Raji (cell line): ENCODE results near the gene ICAM4.

ENCODE experiments used
- POLR2A ChIP-seq: IDR thresholded peaks from 2 replicates; pipeline ENCODE4 v1.6.1; 2011; ENCODE audit warnings: low read depth, low read length, control low read depth; ENCODE audit not compliant: insufficient read depth

The ICAM4 gene, protein sequence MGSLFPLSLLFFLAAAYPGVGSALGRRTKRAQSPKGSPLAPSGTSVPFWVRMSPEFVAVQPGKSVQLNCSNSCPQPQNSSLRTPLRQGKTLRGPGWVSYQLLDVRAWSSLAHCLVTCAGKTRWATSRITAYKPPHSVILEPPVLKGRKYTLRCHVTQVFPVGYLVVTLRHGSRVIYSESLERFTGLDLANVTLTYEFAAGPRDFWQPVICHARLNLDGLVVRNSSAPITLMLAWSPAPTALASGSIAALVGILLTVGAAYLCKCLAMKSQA

DNA sequence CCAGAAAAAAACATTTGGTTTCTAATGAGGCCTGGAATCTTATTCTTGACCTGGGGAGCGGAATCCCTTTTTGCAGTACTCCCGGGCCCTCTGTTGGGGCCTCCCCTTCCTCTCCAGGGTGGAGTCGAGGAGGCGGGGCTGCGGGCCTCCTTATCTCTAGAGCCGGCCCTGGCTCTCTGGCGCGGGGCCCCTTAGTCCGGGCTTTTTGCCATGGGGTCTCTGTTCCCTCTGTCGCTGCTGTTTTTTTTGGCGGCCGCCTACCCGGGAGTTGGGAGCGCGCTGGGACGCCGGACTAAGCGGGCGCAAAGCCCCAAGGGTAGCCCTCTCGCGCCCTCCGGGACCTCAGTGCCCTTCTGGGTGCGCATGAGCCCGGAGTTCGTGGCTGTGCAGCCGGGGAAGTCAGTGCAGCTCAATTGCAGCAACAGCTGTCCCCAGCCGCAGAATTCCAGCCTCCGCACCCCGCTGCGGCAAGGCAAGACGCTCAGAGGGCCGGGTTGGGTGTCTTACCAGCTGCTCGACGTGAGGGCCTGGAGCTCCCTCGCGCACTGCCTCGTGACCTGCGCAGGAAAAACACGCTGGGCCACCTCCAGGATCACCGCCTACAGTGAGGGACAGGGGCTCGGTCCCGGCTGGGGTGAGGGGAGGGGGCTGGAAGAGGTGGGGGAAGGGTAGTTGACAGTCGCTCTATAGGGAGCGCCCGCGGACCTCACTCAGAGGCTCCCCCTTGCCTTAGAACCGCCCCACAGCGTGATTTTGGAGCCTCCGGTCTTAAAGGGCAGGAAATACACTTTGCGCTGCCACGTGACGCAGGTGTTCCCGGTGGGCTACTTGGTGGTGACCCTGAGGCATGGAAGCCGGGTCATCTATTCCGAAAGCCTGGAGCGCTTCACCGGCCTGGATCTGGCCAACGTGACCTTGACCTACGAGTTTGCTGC, at the start of gene ICAM4:
TSS of gene ICAM4 (plus strand) at position 153 of the 935 bp plus-strand sequence. CDS start at position 211, 58 bp downstream.
- no peak for TF ChIP-seq POLR2A

DNA sequence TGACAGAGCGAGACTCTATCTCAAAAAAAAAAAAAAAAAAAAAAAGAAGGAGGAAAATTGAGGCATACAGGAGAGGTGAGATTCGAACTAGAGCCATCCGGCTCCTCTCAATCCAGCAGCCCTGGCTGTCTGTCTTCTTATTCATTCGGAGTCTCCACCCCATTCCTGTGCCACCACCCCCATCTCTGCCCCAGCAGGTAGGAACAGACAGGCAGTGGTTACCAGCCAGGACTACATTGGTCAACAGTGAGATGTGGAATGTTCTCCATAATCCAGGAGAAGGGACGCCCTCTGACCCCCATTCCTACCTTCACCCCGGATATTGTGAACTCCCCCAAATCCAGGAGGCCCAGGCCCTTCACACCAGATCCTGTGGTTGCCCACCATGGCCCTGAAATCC, 49.1 kb upstream of the ICAM4 start:
- peak; percentile 24; the same call in 1 of the 2 replicates for TF ChIP-seq POLR2A

DNA sequence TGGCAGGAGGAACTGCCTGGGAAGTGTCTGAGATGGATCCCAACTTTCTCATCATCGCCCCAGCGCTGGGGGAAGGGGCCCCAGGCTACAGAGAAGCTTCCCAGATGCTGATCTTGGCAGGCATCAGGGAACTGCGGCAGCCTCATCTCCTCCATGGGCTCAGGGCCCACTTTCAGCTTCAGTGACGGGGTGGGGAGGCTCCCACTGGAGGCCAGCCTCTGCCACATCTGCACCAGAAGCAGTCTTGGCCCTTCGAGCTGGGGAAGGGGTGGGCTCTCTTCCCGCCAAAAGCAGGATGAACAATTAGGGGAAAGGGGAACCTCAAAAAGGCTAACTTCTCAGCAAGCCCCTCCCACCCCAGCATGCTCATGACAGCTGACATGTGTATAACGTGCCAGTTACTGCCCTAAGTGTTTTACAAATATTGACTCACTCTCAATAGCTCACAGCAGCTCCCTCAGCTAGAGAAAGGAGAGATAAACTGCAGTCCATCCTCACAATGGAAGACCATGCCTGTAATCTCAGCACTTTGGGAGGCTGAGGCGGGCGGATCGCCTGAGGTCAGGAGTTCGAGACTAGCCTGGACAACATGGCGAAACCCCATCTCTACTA, 48.5 kb upstream of the ICAM4 start:
- peak; percentile 20; the same call in 1 of the 2 replicates for TF ChIP-seq POLR2A

DNA sequence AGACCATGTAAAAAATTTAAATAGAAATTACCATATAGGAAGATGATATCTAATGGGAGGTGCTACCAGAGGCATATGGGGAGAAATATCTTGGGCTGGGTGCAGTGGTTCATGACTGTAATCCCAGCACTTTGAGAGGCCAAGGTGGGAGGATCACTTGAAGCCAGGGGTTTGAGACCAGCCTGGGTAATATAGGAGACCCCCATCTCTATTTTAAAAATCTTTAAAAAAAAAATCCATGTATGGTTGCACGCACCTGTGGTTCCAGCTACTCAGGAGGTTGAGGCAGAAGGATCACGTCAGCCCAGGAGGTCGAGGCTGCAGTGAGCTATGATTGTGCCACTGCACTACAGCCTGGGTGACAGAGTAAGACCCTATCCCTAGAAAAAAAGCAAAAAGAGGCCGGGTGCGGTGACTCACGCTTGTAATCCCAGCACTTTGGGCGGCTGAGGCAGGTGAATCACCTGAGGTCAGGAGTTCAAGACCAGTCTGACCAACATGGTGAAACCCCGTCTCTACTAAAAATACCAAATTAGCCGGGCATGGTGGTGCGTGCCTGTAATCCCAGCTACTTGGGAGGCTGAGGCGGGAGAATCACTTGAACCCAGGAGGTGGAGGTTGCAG, 44.8 kb upstream of the ICAM4 start:
- 0 out of 2 replicates have a peak, but pooled peaks have one; percentile 39 for TF ChIP-seq POLR2A

DNA sequence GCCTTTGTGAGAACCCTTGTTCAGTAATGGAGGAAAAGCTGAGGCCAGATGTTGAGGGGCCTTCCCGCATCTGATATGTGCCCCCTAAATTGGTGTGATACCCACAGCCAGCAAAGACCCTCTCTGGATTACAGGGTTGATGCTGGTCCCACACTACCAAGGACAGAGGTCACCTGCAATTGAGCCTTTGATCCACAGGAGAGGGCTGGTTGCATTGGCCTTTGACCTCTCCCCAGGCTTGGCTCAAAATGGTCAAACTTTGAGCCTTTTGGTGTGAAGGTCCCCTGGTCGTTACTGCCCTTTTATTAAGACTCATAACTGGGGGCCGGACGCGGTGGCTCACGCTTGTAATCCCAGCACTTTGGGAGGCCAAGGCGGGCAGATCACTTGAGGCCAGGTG, 43.1 kb upstream of the ICAM4 start:
- peak; percentile 41; the same call in 1 of the 2 replicates for TF ChIP-seq POLR2A

DNA sequence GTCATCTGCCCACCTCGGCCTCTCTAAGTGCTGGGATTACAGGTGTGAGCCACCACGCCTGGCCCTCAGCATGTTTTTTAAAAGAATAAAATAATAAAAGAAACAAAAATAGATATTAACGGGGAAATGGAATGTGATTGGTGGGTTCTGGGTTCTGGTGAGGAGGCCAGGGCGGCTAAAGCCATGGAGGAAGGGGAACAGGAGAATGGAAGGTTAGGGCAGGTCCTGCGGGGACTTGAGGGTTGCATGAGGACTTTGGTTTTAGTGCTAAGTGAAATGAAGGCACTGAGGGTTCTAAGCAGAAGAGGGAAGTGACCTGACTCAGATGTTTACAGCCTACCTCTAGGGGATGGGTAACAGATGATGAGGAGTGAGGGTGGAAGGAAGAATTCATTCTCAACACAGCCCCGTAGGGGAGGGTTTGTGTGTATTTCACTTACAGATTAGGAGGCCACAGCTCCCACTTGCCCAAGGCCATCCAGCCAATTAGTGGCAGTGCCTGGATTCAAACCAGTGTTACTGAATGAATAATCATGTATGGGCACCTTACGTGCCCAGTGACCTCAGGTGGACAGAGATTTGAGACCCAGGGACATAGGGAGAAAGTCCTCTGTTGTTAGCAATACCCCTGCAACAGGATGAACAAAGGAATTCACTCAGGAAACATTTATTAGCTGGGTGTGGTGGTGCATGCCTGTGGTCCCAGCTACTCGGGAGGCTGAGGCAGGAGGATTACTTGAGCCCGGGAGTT, 41.4 kb upstream of the ICAM4 start:
- TF ChIP-seq POLR2A, result peak; percentile 69

DNA sequence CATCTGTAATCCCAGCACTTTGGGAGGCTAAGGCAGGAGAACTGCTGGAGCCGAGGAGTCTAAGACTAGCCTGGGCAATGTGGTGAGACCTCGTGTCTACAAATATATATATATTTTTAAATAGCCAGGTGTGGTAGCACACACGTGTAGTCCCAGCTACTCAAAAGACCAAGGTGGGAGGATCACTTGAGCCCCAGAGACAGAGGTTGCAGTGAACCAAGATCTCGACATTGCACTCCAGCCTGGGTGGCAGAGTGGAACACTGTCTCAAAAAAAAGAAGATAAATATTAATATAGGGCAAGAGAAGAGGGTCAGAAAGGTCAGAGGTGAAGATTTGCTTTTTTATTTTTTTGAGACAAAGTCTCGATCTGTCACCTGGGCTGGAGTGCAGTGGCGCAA, 40.2 kb upstream of the ICAM4 start:
- TF ChIP-seq POLR2A, result peak; percentile 34

DNA sequence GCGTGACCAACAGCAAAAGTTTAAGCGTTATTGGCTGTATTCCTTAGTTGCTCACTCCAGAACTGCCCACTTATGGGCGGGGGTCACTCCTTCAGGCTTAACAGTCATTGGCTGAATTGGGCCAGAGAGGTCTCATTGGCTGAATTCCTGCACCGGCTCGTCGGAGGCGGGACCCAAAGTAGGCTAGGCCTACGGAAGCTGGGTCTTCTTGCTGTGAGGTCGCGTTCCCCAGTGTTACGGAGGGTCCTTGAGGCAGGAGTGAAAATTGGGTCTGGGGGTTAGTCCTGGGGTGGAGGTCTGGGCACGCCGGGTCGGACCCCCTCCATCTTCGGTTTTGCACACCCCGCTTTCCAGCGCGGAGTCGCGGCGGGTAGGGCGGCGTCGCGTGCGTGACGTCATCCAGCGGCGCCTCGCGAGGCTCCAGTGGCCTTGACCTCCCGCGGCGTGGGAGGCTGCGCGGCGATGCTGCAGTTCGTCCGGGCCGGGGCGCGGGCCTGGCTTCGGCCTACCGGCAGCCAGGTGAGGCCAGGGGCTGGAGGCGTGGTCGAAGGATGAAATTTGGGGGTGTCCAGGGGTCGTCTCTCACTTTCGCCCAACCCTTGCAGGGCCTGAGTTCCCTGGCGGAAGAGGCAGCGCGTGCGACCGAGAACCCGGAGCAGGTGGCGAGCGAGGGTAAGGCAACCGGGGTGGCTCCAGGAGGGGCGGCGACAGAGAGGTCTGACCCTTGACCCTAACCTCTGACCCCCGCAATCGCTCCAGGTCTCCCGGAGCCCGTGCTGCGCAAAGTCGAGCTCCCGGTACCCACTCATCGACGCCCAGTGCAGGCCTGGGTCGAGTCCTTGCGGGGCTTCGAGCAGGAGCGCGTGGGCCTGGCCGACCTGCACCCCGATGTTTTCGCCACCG, 34.7 kb upstream of the ICAM4 start, which contains the start of gene MRPL4:
TSS of gene MRPL4 (plus strand) at position 423 of the 903 bp plus-strand sequence. CDS start at position 463, 40 bp downstream.
- peak; percentile 77 for TF ChIP-seq POLR2A

DNA sequence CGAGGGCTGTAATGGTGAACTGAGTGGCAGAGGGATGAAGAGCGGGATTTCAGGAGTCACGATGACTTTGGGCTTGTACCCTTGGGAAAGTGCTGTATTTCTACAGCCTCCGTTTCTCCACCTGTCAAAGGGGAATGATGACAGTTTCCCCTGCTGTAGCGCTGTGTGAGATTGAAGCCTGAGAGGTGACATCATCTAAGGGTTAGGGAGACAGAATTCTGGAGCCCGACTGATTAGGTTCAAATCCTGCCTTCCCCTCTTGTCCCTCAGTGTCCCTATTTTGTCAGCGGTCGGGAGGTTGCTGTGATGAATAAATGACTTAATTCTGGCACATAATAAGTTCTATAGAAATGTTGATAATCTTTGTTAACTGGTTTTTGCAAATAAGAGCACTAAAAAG, 34.0 kb upstream of the ICAM4 start:
- no peak for TF ChIP-seq POLR2A

DNA sequence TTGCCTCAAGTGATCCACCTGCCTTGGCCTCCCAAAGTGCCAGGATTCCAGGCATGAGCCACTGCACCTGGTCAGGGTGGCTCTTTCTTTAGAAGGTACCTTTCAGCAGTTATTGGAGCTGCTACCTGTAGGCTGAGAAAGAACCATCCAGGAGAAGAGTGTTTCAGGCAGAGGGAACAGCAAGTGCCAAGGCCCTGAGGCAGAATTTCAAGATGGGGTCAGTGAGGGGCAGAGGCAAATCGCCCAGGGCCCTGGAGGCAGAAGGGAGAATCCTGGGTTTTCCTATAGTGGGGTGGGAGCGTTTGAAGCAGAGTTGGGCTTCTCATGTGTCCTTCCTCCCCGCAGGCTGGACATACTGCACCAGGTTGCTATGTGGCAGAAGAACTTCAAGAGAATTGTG, 32.5 kb upstream of the ICAM4 start:
- TF ChIP-seq POLR2A, result no peak

DNA sequence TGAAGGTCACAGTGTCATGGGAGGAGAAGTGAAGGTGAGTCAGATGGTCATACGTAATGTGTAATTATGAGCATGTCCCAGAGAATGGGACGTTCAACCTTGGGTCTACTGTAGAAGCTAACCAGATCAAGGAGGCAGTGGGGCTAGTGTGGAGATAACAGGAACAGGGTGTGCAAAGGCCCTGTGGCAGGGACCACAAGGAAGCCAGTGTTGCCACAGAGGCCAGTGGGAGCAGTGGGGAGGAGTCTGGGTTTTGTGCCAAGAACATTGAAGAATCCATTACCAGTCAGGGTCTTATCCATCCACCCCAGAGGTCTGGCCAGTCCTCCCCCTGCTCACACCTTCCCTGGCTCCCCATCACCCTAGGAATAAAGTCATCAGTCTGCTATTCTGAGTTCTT, 31.4 kb upstream of the ICAM4 start:
- TF ChIP-seq POLR2A, result no peak

DNA sequence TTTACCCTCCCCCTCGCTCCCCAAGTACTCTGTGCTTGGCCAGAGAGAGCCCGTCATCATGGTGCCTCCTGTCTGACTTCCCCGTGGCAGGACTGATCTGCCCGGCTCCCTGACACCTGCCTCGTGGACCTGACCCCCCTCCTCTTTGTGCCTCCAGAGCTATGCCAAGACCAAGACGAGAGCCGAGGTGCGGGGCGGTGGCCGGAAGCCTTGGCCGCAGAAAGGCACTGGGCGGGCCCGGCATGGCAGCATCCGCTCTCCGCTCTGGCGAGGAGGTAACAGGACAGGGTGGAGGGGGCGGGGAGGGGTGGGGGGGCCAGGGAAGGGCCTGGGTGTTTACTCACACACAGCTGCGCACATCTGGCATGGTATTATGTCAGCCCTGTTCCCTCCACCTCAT, 30.2 kb upstream of the ICAM4 start:
- TF ChIP-seq POLR2A, result no peak

DNA sequence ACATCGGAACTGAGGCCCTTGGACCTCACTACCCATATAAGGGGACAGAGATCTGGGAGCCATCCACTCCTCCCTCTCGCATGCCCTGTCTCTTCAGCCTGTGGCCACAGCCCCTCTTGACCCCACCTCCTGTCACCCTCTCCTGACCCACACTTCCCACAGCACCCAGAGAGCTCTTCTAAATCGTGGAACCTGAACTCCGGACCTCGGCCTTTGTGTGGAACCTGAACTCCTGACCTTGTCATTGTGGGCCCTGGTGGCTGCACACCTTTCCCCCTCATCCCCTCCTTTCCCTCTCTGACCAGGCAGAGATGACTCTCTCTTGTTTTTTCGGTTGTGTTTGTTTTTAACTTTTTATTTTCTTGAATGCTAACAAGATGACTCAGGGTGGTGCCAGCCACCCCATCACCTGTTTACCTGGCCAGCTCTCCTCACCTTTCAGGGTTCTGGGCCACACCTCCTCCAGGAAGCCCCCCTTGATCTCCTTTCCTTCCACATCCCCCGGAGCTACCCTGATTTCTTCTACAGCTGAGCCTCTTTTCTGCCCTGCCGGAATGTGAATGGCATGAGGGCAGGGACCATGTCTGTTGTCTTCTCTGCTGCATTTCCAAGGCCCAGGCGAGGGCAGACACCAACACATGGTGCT, 29.7 kb upstream of the ICAM4 start:
- no peak for TF ChIP-seq POLR2A
